Lung (tissue), 12 donors: ENCODE measurements around the gene ARID4B. TPM values are rescaled to one million over a fixed set of nuclear protein-coding genes. Genes with fewer than 3 reads are reported as not detected.

Experiments
- ATAC-seq: fragments of 200-7000 bp; cut with Tn5 transposase; one replicate; pipeline ENCODE4 v1.9.1; 2020; ENCODE audit warnings: moderate number of reproducible peaks; ENCODE audit not compliant: insufficient read depth, low FRiP score
- DNase-seq, 3 donors: peaks; one replicate each; pipeline ENCODE4 v3.0.0-alpha.2; 2013 to 2017
- H3K27ac ChIP-seq, 2 donors: one replicate each; pipeline ENCODE4 v1.5.1; 2013; ENCODE audit warnings: mild to moderate bottlenecking in 2 of 2, moderate library complexity in 2 of 2, control low read depth in 1 of 2, inconsistent platforms in 1 of 2, low read depth in 1 of 2, low read length in 1 of 2
- H3K27me3 ChIP-seq, 3 donors: one replicate each; pipeline ENCODE4 v1.5.1; 2013; ENCODE audit warnings: low read length in 2 of 3; ENCODE audit not compliant: control insufficient read depth in 3 of 3, insufficient read depth in 3 of 3
- H3K36me3 ChIP-seq, 4 donors: one replicate each; pipeline ENCODE4 v1.5.1; 2013; ENCODE audit warnings: low read length in 4 of 4, mild to moderate bottlenecking in 1 of 4, moderate library complexity in 1 of 4; ENCODE audit not compliant: control insufficient read depth in 4 of 4, insufficient read depth in 4 of 4
- H3K4me1 ChIP-seq, 5 donors: one replicate each; pipeline ENCODE4 v1.5.1; 2013; ENCODE audit warnings: low read length in 5 of 5, mild to moderate bottlenecking in 2 of 5, moderate library complexity in 1 of 5; ENCODE audit not compliant: control insufficient read depth in 5 of 5, insufficient read depth in 5 of 5
- H3K4me3 ChIP-seq: one replicate; pipeline ENCODE4 v1.5.1; 2013; ENCODE audit warnings: mild to moderate bottlenecking, control low read depth, moderate library complexity
- H3K9ac ChIP-seq, 2 donors: one replicate each; pipeline ENCODE4 v1.5.1; 2013; ENCODE audit warnings: low read length in 2 of 2, control low read depth in 1 of 2; ENCODE audit not compliant: insufficient read depth in 1 of 2
- H3K9me3 ChIP-seq, 4 donors: one replicate each; pipeline ENCODE4 v1.5.1; 2013; ENCODE audit warnings: low read length in 3 of 4, mild to moderate bottlenecking in 1 of 4, moderate library complexity in 1 of 4; ENCODE audit not compliant: control insufficient read depth in 4 of 4, insufficient read depth in 3 of 4
- CTCF ChIP-seq: IDR thresholded peaks from 2 replicates; pipeline ENCODE4 v1.5.1; 2012; ENCODE audit warnings: mild to moderate bottlenecking; ENCODE audit errors: control extremely low read depth, extremely low read depth
- WGBS, 2 donors: extraction: QIAGEN DNeasy Blood & Tissue Kit; methylation state at CpG; one replicate each; pipeline ENCODE4 v1.1.7; 2013; 5-methylcytosine and 5-hydroxymethylcytosine counted together
- polyA plus RNA-seq, 2 donors: library from polyadenylated mRNA; stranded (reverse); fragments of 200-250 nt; gene quantifications; one replicate each; pipeline ENCODE4 v1.2.1, GENCODE V29; 2013
- total RNA-seq, 2 donors: library from RNA; depleted of rRNA in 1 of 2; stranded (reverse); fragments of >200 nt in 1 of 2; gene quantifications; one replicate each; pipeline ENCODE4 v1.2.1, GENCODE V29; 2014 to 2021
- donor health status: control.
- donor health status: control.
- donor health status: Bipolar disorder and iron deficiency.
- donor health status: healthy.
- donor health status: DM: yes; HTN: yes; CAD: no.

ARID4B gene
- total and polyA plus RNA-seq, 4 donors = 15.8 to 99.7 (median 23.0) TPM

GRCh38 chr1:235145639-235146038 lies 182.3 kb downstream of the ARID4B start:
- Histone ChIP-seq H3K27ac (no peak overlapping the region), H3K4me3 (no peak overlapping the region), H3K36me3 (peaks cover 17 to 29% (median 23%) of the 10 kb centered on the region in 4 donors), H3K4me1 (no peaks in the 10 kb centered on the region), H3K9me3 (no peaks in the 10 kb centered on the region), H3K27me3 (no peaks in the 10 kb centered on the region), H3K9ac (no peak overlapping the region)
- TF ChIP-seq CTCF = no peak
- no peak for DNase-seq
- ATAC-seq = no peak
- WGBS, 2 donors = 94 to 95% methylated on average over 6 of the region's 6 CpGs

GRCh38 chr1:235142991-235143390 lies 185.0 kb downstream of the ARID4B start:
- H3K4me3 ChIP-seq = no peak overlapping the region
- WGBS, 2 donors = 86 to 97% methylated on average over 4 of the region's 4 CpGs
- ATAC-seq (no peak), DNase-seq (no peak)
- H3K27ac ChIP-seq = no peak overlapping the region
- H3K9ac ChIP-seq = no peak overlapping the region
- no peak for TF ChIP-seq CTCF
- H3K36me3 ChIP-seq = peaks cover 16 to 35% (median 23%) of the 10 kb centered on the region in 4 donors
- no peaks in the 10 kb centered on the region for H3K27me3 ChIP-seq
- H3K9me3 ChIP-seq = no peaks in the 10 kb centered on the region
- H3K4me1 ChIP-seq = no peaks in the 10 kb centered on the region

GRCh38 chr1:235139315-235139714 lies 188.7 kb downstream of the ARID4B start:
- Histone ChIP-seq H3K9me3 (no peaks in the 10 kb centered on the region), H3K4me1 (no peaks in the 10 kb centered on the region), H3K4me3 (no peak overlapping the region), H3K27ac (no peak overlapping the region), H3K27me3 (no peaks in the 10 kb centered on the region), H3K9ac (no peak overlapping the region), H3K36me3 (peaks cover 13 to 39% (median 29%) of the 10 kb centered on the region in 4 donors)
- TF ChIP-seq CTCF = no peak
- DNase-seq (no peak), ATAC-seq (no peak)
- WGBS, 2 donors = 95 to 96% methylated on average over 5 of the region's 5 CpGs

GRCh38 chr1:235138821-235139220 lies 189.2 kb downstream of the ARID4B start:
- Histone ChIP-seq H3K27ac (no peak overlapping the region), H3K9ac (no peak overlapping the region), H3K27me3 (no peaks in the 10 kb centered on the region), H3K9me3 (no peaks in the 10 kb centered on the region), H3K36me3 (peaks cover 13 to 41% (median 34%) of the 10 kb centered on the region in 4 donors), H3K4me1 (no peaks in the 10 kb centered on the region), H3K4me3 (no peak overlapping the region)
- DNase-seq (no peak), ATAC-seq (no peak)
- 86 to 94% methylated on average over 2 of the region's 2 CpGs for WGBS, 2 donors
- TF ChIP-seq CTCF = no peak
